Measurements from ENCODE around the gene MOAP1.
"Not testable (repeated sequence)": the region's sequence is repeated elsewhere in the genome, so short reads cannot be mapped to it uniquely, and the experiment has no call there.

Gene MOAP1, protein sequence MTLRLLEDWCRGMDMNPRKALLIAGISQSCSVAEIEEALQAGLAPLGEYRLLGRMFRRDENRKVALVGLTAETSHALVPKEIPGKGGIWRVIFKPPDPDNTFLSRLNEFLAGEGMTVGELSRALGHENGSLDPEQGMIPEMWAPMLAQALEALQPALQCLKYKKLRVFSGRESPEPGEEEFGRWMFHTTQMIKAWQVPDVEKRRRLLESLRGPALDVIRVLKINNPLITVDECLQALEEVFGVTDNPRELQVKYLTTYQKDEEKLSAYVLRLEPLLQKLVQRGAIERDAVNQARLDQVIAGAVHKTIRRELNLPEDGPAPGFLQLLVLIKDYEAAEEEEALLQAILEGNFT

DNA sequence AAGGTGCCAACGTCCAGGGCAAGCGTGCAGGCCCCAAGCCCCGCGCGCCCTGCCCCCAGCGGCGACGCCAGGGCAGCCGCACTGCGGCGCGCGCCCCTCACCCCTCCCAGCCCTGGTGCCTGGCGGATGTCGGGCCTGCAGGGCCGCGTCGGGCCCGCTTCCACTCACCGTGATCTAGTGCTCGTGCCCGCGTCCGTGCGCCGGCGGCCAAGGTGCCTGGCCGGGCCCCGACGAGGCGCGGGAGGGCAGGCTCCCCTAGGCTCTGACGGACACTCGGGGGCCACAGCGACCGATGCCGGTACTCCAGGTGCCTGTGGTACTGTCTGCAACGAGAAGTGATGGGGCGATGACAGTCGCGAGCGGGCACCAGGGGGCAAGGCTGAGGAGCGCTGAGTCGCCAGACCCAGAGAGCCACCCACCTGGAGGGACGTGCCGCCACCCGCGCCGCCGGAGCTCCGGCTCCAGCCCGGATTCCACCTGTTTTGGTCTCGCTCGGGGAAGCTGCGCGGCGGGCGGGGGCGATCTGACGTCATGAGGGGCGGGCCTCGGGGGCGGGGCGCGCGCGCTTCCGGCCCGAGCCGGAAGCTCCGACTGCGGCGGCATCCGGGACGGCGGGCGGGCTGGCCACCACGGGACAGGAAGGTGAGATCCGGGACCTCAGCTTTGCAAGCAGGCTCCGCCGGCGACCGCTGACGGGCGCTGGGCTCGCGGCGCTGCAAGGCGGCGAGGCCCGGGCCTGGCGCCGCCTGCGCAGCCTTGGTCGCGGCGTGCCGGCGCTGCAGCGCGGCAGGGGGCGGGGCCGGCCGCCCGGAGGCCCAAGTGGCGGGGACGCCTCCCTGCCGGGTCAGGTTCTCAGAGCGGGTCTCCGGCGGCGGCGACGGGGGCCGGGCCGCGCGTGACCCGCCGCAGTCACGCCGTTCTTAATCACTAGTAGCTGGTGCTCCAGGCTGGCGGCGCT lies at the start of gene MOAP1, which contains the start of gene LYSET:
Gene MOAP1, minus strand, starts transcription at position 507 of the 958 bp plus-strand sequence. CDS start 655 bp downstream, outside the sequence.
Gene LYSET, plus strand, starts transcription at position 927 of the 958 bp plus-strand sequence. CDS start 89 bp downstream, outside the sequence.
- DNase-seq = peak; percentile 83

DNA sequence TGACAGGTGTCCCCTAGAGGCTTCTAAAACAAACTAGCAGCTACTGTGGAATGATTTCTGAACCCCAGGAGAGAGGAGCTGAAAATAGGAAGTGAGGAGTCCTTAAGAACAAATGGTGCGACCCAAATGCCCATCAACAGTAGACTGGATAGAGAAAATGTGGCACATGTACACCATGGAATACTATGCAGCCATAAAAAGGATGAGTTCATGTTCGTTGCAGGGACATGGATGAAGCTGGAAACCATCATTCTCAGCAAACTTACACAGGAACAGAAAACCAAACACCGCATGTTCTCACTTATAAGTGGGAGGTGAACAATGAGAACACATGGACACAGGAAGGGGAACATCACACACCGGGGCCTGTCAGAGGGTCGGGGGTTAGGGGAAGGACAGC lies 48.4 kb upstream of the MOAP1 start:
- not testable (repeated sequence) for DNase-seq

- DNase-seq = no peak
Measured at GRCh38 chr14:93232159-93232558, 47.5 kb upstream of the MOAP1 start.

GRCh38 chr14:93231129-93231979 lies 46.7 kb upstream of the MOAP1 start:
- no peak for DNase-seq

DNA sequence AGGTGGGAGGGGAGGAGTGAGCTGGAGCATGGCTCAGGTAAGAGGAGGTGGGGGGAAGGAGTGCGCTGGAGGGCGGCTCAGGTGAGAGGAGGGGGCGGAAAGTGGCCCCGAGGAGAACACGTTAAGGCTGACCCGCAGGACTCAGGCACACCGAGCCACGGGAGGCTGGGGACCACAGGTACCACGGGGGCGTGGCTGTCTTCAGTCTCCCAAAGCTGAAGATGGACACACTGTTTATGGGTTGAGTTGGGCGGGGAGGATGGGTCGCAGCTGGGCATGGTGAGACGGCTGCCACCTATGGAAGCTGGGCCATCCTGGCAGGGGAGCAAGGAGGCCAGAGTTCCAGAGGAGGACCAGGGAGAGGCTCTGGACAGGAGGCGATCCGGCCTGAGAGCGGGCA lies 45.8 kb upstream of the MOAP1 start:
- no peak for DNase-seq

GRCh38 chr14:93228550-93228949 lies 43.9 kb upstream of the MOAP1 start:
- no peak for DNase-seq

GRCh38 chr14:93223565-93223964 lies 38.9 kb upstream of the MOAP1 start:
- DNase-seq = no peak

- DNase-seq = no peak
Measured at GRCh38 chr14:93220509-93220908, 35.8 kb upstream of the MOAP1 start.

GRCh38 chr14:93219103-93219726 lies 34.5 kb upstream of the MOAP1 start:
- peak; percentile 2 for DNase-seq

DNA sequence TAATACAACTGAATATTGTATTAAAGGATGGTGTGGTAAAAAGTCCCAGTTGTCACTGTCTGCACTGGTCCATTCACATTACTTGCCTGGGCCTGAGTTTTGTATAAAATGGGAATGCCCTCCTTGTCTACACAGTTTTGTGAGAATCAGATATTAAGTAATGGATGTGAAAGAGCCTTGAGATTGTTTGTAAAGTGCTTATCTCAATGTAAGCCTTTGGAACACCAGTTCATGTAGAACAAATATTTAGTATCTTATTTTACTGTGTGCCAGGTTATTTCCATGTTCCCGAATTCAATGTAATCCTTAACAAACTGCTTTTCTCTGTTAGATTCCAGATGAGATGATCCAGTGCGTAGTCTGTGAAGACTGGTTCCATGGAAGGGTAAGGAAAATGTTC lies 29.9 kb upstream of the MOAP1 start:
- no peak for DNase-seq

- no peak for DNase-seq
Measured at GRCh38 chr14:93212432-93212831, 27.7 kb upstream of the MOAP1 start.

DNA sequence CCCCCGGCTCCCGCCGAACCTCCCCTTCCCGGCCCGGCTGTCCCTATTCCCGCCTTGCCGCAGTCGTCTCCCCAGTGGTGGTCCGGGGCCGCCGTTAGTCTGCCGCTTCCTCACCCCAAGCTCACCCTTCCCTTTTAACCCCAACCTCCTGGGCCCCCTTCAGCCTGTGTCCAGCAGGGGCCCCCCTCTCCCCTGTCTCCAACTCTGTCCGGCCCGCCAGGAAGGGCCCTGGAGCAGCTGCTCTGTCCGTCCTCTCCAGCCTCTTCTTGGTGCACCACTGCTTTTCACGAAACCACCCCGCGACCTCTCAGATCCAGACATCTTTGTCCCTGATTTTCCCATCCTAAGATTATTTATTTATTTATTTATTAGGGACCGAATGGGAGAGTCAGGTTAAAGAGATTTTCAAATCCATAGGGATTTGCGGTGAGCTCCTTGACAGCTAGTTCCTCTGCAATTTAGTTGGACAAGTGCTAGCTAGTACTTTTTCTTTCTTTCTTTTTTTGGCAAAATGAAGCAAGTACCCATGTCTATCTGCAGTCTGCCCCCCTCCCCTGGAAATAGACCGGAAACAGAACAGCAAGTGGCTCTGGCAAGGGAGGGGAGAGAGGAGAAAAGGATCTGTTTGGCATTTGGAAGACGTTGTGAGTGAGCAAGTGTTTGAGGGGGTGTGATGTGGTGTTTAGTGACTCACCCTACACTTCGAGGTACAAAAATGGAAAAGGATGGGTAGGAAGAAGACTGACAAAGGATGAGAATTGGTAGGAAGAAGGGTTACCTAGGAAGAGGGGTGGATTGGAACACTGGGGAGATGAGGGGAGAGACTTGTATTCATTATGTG lies 23.0 kb upstream of the MOAP1 start:
- DNase-seq = no peak

DNA sequence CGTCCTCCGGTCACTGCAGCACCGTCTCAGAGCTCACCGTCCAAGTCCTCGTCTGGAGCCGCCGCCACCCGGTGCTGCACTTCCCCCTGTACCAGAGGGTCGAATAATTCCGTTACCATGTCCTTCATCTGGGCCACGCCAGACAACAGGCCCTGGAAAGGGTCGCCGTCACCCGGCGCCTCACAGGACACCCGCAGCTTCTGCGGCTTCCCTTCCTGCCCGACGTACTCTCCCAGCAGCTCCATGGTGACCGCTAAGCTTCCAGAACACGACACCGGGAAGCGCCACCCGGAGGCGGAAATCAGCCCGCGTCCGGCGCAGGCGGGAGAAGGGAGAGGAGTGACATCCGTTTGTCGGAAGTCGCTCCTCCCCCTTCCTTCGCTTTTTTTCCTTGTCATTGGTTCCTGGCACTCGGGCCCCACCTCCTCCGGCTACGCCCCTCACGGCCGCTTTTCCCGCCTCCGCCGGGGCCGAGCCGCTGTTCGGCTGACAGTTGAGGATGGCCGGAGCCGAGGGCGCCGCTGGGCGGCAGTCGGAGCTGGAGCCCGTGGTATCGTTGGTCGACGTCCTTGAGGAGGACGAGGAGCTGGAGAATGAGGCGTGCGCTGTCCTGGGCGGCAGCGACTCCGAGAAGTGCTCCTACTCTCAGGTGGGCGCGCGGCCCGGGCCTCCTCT lies 22.2 kb upstream of the MOAP1 start, which contains the start of the genes GON7 and UBR7:
Gene GON7, minus strand, starts transcription at position 273 of the 675 bp plus-strand sequence. Its CDS starts 28 bp downstream, at position 245.
Gene UBR7, plus strand, starts transcription at position 464 of the 675 bp plus-strand sequence. Its CDS starts 36 bp downstream, at position 500.
- DNase-seq = peak; percentile 93

DNA sequence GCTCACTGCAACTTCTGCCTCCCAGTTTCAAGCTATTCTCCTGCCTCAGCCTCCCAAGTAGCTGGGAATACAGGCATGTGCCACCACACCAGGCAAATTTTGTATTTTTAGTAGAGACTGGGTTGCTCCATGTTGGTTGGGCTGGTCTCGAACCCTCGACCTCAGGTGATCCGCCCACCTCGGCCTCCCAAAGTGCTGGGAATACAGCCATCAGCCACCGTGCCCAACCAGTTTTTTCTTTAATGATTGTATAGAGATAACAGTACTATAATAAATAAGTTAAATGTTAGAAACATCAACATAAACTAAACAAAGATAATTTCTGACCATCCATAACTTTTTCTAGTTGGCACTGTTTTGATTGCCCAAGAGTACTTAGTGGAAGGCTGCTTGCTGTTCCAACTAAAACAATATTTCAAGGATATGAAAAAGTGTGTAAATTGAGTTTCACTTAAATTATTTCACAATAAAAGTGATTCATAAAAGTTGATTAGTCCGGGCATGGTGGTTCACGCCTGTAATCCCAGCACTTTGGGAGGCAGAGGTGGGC lies 16.5 kb upstream of the MOAP1 start:
- no peak for DNase-seq

DNA sequence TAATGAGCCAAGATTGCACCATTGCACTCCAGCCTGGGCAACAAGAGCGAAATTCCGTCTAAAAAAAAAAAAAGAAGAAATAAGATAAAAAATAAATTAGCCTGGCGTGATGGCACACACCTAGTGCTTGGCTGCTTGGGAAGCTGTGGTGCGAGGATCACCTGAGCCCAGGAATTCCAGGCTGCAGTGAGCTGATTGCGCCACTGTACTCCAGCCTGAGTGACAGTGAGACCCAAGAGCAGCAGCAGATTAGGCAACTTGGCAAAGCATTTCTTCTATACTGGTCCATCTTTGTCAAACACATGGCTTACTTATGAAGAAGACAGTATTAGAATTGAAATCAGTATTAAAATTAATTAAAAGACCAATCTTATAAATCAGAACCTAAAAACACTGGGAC lies 15.9 kb upstream of the MOAP1 start:
- no peak for DNase-seq

DNA sequence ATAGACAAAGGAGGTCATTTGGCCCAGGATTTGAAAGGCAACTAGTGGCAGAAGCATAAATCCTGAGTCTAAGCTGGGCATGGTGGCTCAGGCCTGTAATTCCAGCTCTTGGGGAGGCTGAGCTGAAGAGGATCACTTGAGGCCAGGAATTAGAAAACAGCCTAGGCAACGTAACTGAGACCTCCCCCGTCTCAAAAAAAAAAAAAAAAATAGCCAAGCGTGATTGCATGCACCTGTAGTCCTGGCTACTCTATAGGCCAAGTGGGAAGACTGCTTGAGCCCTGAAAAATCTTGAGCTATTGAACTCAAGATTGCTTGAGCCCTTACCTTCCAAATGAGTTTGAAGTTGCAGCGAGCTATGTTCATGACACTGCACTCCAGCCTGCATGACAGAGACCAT lies 14.3 kb upstream of the MOAP1 start:
- DNase-seq = no peak

- no peak for DNase-seq
Measured at GRCh38 chr14:93195316-93195999, 10.8 kb upstream of the MOAP1 start.

GRCh38 chr14:93186956-93187355 lies 2.3 kb upstream of the MOAP1 start:
- no peak for DNase-seq

DNA sequence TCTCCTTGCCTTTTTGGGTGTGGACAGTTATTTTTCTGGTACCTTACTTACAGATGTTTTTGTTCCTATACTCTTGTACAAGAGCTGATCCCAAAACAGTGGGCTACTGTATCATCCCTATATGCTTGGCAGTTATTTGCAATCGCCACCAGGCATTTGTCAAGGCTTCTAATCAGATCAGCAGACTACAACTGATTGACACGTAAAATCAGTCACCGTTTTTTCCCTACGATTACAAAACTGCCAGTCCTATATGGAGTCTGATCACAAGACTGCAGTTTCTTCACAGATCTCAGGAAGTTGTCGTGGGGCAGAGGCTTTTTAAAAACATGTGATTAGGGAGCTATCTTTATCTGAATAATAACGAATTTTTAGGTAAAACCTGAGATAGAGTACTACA lies 1.8 kb upstream of the MOAP1 start:
- no peak for DNase-seq

DNA sequence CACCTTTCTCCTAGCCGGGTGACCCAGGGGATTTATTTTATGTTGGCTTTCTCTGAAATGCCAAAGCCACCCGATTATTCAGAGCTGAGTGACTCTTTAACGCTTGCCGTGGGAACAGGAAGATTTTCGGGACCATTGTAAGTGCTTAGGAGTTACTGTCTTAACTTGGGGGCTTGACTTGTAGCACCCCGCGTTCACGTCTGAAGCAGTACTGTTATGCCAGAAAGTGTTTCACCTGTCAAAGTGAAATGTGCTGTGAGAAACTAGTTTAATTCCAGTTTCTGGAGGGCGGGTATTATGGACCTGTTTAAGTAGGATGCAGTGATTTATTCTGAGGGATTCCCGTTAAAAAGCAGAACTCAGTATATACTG lies 638 bp upstream of the MOAP1 start:
- DNase-seq = no peak

Measured in GDM1 (cell line).